ENCODE data around the gene HEATR5A.
A peak's percentile ranks its signal among the peaks of the same experiment; 100 is the strongest.

HEATR5A gene

DNA sequence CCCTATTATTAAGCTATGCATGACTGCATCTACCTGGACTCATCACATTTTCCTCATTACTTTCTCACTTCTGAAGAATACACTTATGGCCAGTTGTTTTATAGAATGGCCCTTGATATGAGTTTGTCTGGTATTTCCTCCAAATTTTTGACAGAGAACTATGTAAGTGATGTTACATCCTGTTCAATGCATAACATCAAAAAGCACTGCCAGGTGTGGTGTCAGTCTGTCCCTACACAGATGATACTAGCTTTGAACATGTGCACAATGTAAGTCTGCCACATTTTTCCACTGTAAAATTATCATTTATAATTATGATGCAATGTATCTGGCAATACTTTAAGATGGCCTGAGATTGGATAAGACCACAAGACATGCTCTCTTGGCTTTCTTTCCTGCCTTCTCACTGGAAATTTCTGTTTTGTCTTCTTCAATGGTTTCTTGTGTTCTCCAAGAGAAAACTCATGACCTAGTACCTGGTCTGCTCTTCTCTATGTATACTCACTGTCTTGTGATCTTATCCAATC, 28.3 kb downstream of the HEATR5A start:
- TF ChIP-seq, protein P1, sequence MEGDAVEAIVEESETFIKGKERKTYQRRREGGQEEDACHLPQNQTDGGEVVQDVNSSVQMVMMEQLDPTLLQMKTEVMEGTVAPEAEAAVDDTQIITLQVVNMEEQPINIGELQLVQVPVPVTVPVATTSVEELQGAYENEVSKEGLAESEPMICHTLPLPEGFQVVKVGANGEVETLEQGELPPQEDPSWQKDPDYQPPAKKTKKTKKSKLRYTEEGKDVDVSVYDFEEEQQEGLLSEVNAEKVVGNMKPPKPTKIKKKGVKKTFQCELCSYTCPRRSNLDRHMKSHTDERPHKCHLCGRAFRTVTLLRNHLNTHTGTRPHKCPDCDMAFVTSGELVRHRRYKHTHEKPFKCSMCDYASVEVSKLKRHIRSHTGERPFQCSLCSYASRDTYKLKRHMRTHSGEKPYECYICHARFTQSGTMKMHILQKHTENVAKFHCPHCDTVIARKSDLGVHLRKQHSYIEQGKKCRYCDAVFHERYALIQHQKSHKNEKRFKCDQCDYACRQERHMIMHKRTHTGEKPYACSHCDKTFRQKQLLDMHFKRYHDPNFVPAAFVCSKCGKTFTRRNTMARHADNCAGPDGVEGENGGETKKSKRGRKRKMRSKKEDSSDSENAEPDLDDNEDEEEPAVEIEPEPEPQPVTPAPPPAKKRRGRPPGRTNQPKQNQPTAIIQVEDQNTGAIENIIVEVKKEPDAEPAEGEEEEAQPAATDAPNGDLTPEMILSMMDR (IDR thresholded peaks at IDR 0.05; ENCODE audit: insufficient read depth, low read depth, low read length, missing control alignments), result no peak
- DNase-seq (ENCODE audit: low read depth), result no peak
- no peak overlapping the region for H3K4me3 ChIP-seq (ENCODE audit: low read depth, low read length)

DNA sequence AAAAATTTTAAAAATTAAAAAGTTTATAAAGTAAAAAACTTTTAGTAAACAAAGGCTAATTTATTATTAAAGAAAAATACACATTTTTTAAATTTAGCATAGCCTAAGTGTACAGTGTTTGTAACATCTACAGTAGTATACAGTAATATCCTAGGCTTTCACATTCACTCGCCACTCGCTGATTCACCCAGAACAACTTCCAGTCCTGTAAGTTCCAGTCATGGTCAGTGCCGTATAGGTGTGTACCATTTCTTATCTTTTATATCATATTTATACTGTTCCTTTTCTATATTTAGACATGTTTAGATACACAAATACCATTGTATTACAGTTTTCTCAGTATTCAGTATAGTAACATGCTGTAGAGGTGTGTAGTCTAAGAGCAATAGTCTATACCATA, 28.9 kb downstream of the HEATR5A start:
- DNase-seq (ENCODE audit: low read depth), result no peak
- TF ChIP-seq, protein P1 (IDR thresholded peaks at IDR 0.05; ENCODE audit: insufficient read depth, low read depth, low read length, missing control alignments), result no peak
- H3K4me3 ChIP-seq (ENCODE audit: low read depth, low read length), result no peak overlapping the region

DNA sequence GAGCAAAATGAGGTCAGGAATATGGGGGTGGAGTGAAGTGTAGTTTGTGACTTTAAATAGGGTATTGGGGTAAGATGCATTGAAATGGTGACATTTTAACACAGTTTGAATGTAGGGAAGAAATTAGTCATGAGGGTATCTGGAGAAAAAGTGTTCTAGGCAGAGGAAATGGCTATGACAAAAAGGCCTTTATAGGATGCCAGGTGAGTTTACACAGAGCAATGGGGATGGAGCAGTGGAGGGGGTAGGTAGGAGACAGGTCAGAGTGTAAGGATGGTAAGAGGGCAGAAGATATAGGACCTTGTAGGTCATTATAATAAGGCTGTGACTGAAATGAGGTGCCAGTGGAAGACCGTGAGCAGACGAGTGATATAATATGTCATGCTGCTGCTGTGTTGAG, 30.4 kb downstream of the HEATR5A start:
- TF ChIP-seq, protein P1 (IDR thresholded peaks at IDR 0.05; ENCODE audit: insufficient read depth, low read depth, low read length, missing control alignments), result no peak

DNA sequence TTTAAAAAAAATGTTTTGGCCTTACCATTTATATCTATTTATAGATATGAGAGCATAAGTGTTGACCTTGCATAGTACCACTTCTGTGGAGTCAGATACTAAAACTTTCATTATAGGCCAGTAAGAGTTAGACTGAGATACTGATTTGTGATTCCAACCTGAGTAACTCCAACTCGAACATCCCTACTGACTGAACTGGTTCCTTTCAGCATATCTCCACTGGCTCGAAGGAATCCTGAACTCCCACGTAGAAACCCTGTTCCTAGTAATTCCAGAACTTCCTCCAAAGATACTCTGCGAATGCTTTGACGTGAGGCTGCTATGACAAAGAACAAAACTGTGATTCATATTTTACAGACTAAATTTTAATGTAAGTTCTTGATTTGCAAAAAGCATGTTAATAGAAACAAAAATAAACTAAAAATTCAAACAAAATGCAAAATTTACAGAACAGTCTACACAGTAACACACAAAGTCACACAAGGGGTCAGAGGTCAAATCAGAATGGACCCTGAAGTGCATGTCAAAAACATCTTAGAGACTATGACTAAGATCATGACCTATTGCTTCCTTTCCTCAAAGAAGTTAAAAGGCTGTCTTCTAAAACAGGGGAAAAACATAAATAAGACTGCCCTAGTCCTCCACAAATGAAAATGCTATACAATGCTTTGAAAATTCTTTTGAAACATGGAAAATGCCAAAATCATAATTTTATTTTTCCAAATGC, 31.5 kb downstream of the HEATR5A start:
- no peak overlapping the region for H3K4me3 ChIP-seq (ENCODE audit: low read depth, low read length)
- DNase-seq (ENCODE audit: low read depth), result peak; percentile 2
- TF ChIP-seq, protein P1 (IDR thresholded peaks at IDR 0.05; ENCODE audit: insufficient read depth, low read depth, low read length, missing control alignments), result no peak

More for the DNA sequence above, 30.4 kb downstream of the HEATR5A start:
- no peak for DNase-seq (ENCODE audit: low read depth)
- H3K4me3 ChIP-seq (ENCODE audit: low read depth, low read length), result no peak overlapping the region

DNA sequence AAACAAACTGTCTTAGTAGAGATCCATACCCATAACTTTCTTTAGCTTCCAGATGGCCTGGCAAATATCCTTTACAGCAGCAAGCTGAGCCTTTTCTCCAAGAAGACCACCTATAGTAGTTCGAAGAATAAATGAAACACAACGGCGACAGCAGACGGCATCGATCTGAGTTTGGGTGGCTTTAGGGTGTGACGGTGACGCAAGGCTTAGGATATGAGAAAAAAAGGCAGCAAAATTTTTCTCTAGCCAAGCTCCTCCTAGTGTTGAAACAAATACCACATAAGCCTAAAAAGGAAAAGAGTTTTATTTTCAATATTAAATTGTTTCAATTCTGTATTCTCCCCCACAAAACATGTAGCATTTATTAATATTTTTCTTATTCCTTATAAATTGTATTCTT, 33.3 kb downstream of the HEATR5A start:
- no peak overlapping the region for H3K4me3 ChIP-seq (ENCODE audit: low read depth, low read length)
- DNase-seq (ENCODE audit: low read depth), result no peak
- TF ChIP-seq, protein P1 (IDR thresholded peaks at IDR 0.05; ENCODE audit: insufficient read depth, low read depth, low read length, missing control alignments), result no peak

DNA sequence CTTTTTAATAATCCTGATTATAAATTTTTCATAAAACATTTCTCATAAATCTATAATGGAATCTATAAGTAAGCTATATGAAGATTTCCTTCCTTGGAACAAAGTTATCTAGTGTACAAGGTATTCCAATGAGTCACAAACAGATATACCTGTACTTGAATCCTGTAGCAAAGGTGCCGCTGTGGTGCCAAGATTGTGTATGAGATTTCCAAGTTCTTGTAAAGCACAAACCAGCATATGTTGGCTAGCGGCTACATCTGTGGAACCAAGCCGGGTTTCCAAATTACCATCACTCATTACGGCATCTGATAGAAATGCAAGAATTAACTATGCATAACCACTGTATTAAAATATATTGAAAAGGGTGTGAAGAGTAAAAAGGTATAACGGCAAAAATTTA, 34.1 kb downstream of the HEATR5A start:
- TF ChIP-seq, protein P1 (IDR thresholded peaks at IDR 0.05; ENCODE audit: insufficient read depth, low read depth, low read length, missing control alignments), result no peak
- no peak overlapping the region for H3K4me3 ChIP-seq (ENCODE audit: low read depth, low read length)
- DNase-seq (ENCODE audit: low read depth), result no peak

DNA sequence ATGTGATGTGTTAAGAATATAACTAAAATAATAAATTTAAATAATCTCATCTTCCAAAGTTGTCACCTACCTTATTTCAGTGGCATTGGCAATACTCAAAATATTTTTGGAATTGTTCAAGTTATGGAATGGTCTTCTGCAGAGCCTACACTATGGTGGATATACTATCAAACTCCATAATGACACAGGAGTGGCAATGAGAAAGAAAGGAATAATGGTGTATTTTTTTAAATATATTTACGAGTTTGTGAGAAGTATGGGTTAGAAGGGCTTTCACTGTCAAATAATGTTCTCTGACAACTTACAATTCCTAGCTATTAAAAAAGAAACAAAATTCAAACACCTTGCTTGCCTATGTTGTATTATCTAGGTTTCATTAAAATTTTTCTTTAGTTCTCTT, 38.1 kb downstream of the HEATR5A start:
- no peak for DNase-seq (ENCODE audit: low read depth)
- TF ChIP-seq, protein P1 (IDR thresholded peaks at IDR 0.05; ENCODE audit: insufficient read depth, low read depth, low read length, missing control alignments), result no peak
- H3K4me3 ChIP-seq (ENCODE audit: low read depth, low read length), result no peak overlapping the region

All from GM12865 (cell line).